ENCODE data around the gene SLC10A3.

The SLC10A3 gene

GRCh38 chrX:154460326-154460725, 30.1 kb downstream of the SLC10A3 start:
- DNase-seq = no peak

GRCh38 chrX:154459832-154460231, 30.6 kb downstream of the SLC10A3 start:
- no peak for DNase-seq

- DNase-seq = no peak
Observed at GRCh38 chrX:154458954-154459778, 31.3 kb downstream of the SLC10A3 start.

- DNase-seq = no peak
Observed at GRCh38 chrX:154458116-154458953, 32.1 kb downstream of the SLC10A3 start, which contains the start of gene PLXNA3. Gene PLXNA3, plus strand, starts transcription at chrX:154458281. Its CDS starts 1,903 bp downstream, at chrX:154460184.

- no peak for DNase-seq
Observed at GRCh38 chrX:154457491-154458115, 32.8 kb downstream of the SLC10A3 start.

GRCh38 chrX:154452823-154453222, 37.6 kb downstream of the SLC10A3 start:
- DNase-seq = no peak

- no peak for DNase-seq
Observed at GRCh38 chrX:154450312-154450711, 40.1 kb downstream of the SLC10A3 start.

GRCh38 chrX:154449618-154450017, 40.8 kb downstream of the SLC10A3 start:
- DNase-seq = no peak

GRCh38 chrX:154448484-154448883, 41.9 kb downstream of the SLC10A3 start:
- no peak for DNase-seq

- DNase-seq = no peak
Observed at GRCh38 chrX:154446430-154446829, 44.0 kb downstream of the SLC10A3 start.

GRCh38 chrX:154445776-154446175, 44.7 kb downstream of the SLC10A3 start:
- DNase-seq = no peak

GRCh38 chrX:154444755-154445246, 45.6 kb downstream of the SLC10A3 start:
- no peak for DNase-seq

GRCh38 chrX:154443992-154444754, 46.3 kb downstream of the SLC10A3 start, which contains the start of gene FAM50A:
Gene FAM50A, plus strand, starts transcription at chrX:154444141. Its CDS starts 95 bp downstream, at chrX:154444236.
- DNase-seq = peak; percentile 21

- DNase-seq = no peak
Observed at GRCh38 chrX:154443479-154443910, 46.9 kb downstream of the SLC10A3 start.

- no peak for DNase-seq
Observed at GRCh38 chrX:154441984-154442707, 48.3 kb downstream of the SLC10A3 start.

GRCh38 chrX:154441564-154441963, 48.9 kb downstream of the SLC10A3 start:
- DNase-seq = no peak

GRCh38 chrX:154440623-154441357, 49.6 kb downstream of the SLC10A3 start:
- DNase-seq = no peak

- DNase-seq = no peak
Observed at GRCh38 chrX:154439841-154440240, 50.6 kb downstream of the SLC10A3 start.

- DNase-seq = no peak
Observed at GRCh38 chrX:154437971-154438893, 52.2 kb downstream of the SLC10A3 start.
